ENCODE results near the gene CMSS1. TPM values are rescaled to one million over a fixed set of nuclear protein-coding genes. Genes with fewer than 3 reads are reported as not detected.

Gene CMSS1
- total and polyA plus RNA-seq, 2 of the 13 experiments (the other 11 are each of a cell fraction or from before 2014, with no cell fraction given) = 6.4 to 48.7 TPM

- TF ChIP-seq, protein P1, sequence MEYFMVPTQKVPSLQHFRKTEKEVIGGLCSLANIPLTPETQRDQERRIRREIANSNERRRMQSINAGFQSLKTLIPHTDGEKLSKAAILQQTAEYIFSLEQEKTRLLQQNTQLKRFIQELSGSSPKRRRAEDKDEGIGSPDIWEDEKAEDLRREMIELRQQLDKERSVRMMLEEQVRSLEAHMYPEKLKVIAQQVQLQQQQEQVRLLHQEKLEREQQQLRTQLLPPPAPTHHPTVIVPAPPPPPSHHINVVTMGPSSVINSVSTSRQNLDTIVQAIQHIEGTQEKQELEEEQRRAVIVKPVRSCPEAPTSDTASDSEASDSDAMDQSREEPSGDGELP (IDR thresholded peaks at IDR 0.05; ENCODE audit: borderline replicate concordance, low read depth) = peak; percentile 20; the same call in 1 of the 2 replicates
- peak; percentile 59 for TF ChIP-seq GABPB1 (CRISPR knock-in tag; IDR thresholded peaks at IDR 0.05)
- TF ChIP-seq ZNF576 (CRISPR knock-in tag; IDR thresholded peaks at IDR 0.05) = no peak
- peak; percentile 85 for TF ChIP-seq ZNF614 (CRISPR knock-in tag; IDR thresholded peaks at IDR 0.05; ENCODE audit: borderline replicate concordance)
- peak; percentile 79 for TF ChIP-seq PHF21A (CRISPR knock-in tag; IDR thresholded peaks at IDR 0.05)
- TF ChIP-seq ZBTB43 (CRISPR knock-in tag; conservative IDR thresholded peaks at IDR 0.05) = peak; percentile 82
- TF ChIP-seq IRX3 (CRISPR knock-in tag; IDR thresholded peaks at IDR 0.05; ENCODE audit: borderline replicate concordance, low read depth) = no peak
- TF ChIP-seq ZNF496 (CRISPR knock-in tag; IDR thresholded peaks at IDR 0.05; ENCODE audit: insufficient replicate concordance) = no peak
- TF ChIP-seq DBP (CRISPR knock-in tag; IDR thresholded peaks at IDR 0.05; ENCODE audit: not compliant biosample characterization) = no peak
- no peak for TF ChIP-seq PBX2 (CRISPR knock-in tag; IDR thresholded peaks at IDR 0.05)
- TF ChIP-seq SAP130 (CRISPR knock-in tag; IDR thresholded peaks at IDR 0.05; ENCODE audit: low read depth) = peak; percentile 68
- TF ChIP-seq ATF7-NPFF (CRISPR knock-in tag; IDR thresholded peaks at IDR 0.05; ENCODE audit: low read depth) = no peak
- no peak for TF ChIP-seq SAFB2 (CRISPR knock-in tag; IDR thresholded peaks at IDR 0.05; ENCODE audit: borderline replicate concordance, low read depth)
- TF ChIP-seq KDM5B (CRISPR knock-in tag; IDR thresholded peaks at IDR 0.05; ENCODE audit: borderline replicate concordance) = no peak
- TF ChIP-seq ZNF781 (CRISPR knock-in tag; IDR thresholded peaks at IDR 0.05; ENCODE audit: borderline replicate concordance, not compliant biosample characterization) = no peak
- TF ChIP-seq ZFP1 (CRISPR knock-in tag; IDR thresholded peaks at IDR 0.05) = 0 out of 2 replicates have a peak, but pooled peaks have one; percentile 74
- TF ChIP-seq FOXP1 (IDR thresholded peaks at IDR 0.05) = 0 out of 2 replicates have a peak, but pooled peaks have one; percentile 9
- TF ChIP-seq FOXP1 (CRISPR knock-in tag; IDR thresholded peaks at IDR 0.05) = peak; percentile 88
- peak; percentile 41; the same call in 1 of the 2 replicates for TF ChIP-seq ZSCAN12 (CRISPR knock-in tag; IDR thresholded peaks at IDR 0.05)
- TF ChIP-seq, protein P2, sequence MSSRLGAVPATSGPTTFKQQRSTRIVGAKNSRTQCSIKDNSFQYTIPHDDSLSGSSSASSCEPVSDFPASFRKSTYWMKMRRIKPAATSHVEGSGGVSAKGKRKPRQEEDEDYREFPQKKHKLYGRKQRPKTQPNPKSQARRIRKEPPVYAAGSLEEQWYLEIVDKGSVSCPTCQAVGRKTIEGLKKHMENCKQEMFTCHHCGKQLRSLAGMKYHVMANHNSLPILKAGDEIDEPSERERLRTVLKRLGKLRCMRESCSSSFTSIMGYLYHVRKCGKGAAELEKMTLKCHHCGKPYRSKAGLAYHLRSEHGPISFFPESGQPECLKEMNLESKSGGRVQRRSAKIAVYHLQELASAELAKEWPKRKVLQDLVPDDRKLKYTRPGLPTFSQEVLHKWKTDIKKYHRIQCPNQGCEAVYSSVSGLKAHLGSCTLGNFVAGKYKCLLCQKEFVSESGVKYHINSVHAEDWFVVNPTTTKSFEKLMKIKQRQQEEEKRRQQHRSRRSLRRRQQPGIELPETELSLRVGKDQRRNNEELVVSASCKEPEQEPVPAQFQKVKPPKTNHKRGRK (CRISPR knock-in tag; IDR thresholded peaks at IDR 0.05) = no peak
- TF ChIP-seq ZNF83 (CRISPR knock-in tag; IDR thresholded peaks at IDR 0.05; ENCODE audit: borderline replicate concordance) = no peak
- no peak for TF ChIP-seq ATAD3A (CRISPR knock-in tag; IDR thresholded peaks at IDR 0.05)
- no peak for TF ChIP-seq ZNF207 (IDR thresholded peaks at IDR 0.05; ENCODE audit: borderline replicate concordance)
- TF ChIP-seq ZFP41 (CRISPR knock-in tag; IDR thresholded peaks at IDR 0.05; ENCODE audit: borderline replicate concordance) = no peak
- peak; percentile 51; the same call in 1 of the 2 replicates for TF ChIP-seq ARNT2 (CRISPR knock-in tag; IDR thresholded peaks at IDR 0.05; ENCODE audit: low read depth)
- no peak for TF ChIP-seq CHCHD3 (CRISPR knock-in tag; IDR thresholded peaks at IDR 0.05)
Observed at GRCh38 chr3:100063929-100064461, 246.3 kb downstream of the CMSS1 start (continued).

All from HepG2 (cell line).